Measurements from ENCODE around the gene DEPDC5. TPM values are rescaled to one million over a fixed set of nuclear protein-coding genes. Genes with fewer than 3 reads are reported as not detected.

DEPDC5 gene
- total RNA-seq, result 11.0 and 15.1 TPM in 2 replicates

DNA sequence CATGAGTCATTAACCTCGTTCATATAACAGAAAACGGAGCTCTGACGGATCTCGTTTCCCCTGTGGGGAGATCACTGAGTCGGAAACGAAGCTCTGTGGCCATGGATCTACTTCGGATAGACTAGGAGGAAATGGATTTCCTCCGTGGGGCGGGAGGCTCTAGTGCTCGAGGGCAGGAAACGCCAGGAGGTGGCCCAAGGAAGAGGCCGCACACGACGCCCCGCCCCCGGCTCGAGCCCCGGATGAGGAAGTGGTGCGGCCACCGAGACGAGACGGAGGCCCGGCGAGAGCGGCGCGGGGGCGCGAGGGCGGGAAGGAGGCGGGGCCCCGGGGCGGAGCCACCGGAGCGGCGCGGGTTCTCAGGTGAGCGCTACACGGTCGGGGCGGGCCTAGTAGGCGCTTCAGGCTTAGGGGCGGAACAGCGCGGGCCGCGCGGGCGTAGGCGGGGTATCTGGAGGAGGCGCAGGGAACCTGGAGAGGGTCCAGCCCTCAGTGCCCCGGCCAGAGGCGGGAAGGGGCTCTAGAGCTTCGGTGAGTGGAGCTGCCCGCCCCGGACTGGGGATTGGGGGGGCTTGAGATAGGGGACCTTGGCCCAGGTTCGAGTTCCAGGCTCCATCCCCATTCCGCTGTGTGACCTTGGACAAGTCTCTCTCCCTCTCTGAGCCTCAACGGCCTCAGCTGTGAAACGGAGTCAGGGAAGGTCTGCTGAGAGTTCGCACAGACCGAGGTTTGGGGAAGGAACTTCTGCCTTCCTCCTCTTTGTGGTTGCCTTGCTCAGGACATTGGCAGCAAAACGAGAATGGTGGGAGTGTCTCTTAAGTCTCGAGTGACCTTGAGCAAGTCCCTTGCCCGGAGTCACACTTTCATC, at the start of gene DEPDC5:
Gene DEPDC5, plus strand, starts transcription at position 386 of the 868 bp plus-strand sequence. CDS start 903 bp downstream, outside the sequence.

DNA sequence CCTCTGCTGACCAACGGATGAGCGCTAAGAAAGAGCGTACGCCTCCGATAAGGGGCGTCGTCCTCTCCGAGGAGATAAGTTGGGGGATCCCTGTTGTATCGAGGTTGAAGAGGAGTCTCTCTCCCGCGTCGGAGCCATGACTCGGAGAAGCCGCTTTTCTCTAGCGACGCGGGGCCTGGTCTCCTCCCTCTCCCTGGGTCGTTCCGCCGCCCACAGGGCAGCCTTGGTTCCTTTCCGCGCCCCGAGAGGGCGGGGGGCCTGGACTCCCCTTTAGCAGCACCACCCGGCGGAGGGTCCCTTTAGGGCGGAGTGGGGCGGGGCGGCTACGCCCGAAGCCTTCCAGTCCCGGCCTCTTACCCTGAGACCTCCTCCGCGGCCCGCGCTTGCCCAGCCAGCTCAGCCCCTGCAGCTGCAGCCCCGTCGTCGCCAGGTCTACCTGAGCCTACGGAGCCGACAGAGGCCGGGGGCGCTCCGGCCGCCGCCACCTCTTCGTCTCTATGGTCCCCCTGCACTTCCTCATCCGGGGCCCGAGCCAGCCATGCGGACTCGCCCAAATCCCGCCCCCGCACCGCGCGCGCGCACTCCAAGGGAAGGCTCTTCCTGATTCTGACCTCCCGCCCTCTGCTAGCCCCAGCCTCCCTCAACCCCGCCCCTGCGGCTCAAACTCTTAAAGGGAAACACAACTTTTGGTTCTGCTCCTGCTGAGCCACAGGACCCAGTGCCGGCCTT, 4.0 kb upstream of the DEPDC5 start, which contains the start of gene PRR14L:
Gene PRR14L, minus strand, starts transcription at position 497 of the 729 bp plus-strand sequence. CDS start 11,272 bp downstream, outside the sequence.

DNA sequence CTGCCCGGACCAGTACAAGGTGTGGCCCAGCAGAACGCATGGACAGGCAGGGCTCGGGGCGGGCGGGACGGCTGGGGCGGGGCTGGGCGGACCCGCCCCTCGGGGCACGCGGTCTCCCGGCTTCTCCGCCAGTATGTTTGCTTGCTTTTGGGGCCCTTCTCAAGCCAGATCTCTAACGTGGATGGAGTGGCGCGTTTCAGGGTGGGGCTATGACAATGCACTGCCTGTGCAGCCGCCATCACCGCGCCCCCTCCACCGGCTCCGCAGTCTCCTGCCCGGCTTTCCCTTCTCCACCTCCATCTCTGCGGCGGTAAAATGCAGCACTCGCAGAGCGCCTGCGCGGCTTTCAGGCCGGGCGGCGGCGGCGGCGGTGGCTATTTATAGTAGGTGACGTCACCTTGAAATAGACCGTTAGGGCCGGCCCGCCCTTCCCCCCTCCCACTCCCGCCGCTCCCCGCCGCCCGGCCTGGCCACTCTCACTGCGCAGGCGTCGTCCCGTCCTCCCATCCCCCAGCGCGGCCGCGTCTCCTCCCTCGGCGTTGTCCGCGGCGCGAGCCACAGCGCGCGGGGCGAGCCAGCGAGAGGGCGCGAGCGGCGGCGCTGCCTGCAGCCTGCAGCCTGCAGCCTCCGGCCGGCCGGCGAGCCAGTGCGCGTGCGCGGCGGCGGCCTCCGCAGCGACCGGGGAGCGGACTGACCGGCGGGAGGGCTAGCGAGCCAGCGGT, 190.3 kb downstream of the DEPDC5 start, which contains the start of gene YWHAH:
Gene YWHAH, plus strand, starts transcription at position 558 of the 722 bp plus-strand sequence. CDS start 199 bp downstream, outside the sequence.

Small RNA genes lying within 50 kb of the gene (small RNA-seq; reads per million reads assigned to genes)
- not detected for gene RN7SL20P

Other genes with a start within 250 kb of the DEPDC5 start
- gene PISD, start 91.8 kb upstream of the DEPDC5 start, total RNA-seq, result 35.3 and 41.8 TPM in 2 replicates
- 16.9 and 25.2 TPM in 2 replicates for gene PRR14L, start 3.9 kb upstream of the DEPDC5 start, total RNA-seq
- 81.2 and 109 TPM in 2 replicates for gene YWHAH, start 190.5 kb downstream of the DEPDC5 start, total RNA-seq

Measured in subcutaneous preadipocyte (primary cell).